Measurements from ENCODE around the gene RAP1GAP2.

GRCh38 chr17:2902546-2902945, 106.3 kb downstream of the RAP1GAP2 start:
- no peak for TF ChIP-seq SIRT6 (IDR thresholded peaks at IDR 0.05; ENCODE audit: low read length)
- TF ChIP-seq CTCF (IDR thresholded peaks at IDR 0.05; ENCODE audit: control extremely low read depth in 1 of 3, insufficient read depth in 1 of 3, low read depth in 1 of 3, low read length in 3 of 3) = no peak
- TF ChIP-seq YY1 (IDR thresholded peaks at IDR 0.05; ENCODE audit: low read depth, low read length) = no peak
- no peak for TF ChIP-seq EGR1 (IDR thresholded peaks at IDR 0.05; ENCODE audit: borderline replicate concordance, low read depth, low read length)
- TF ChIP-seq SP2 (IDR thresholded peaks at IDR 0.05; ENCODE audit: low read length) = no peak
- TF ChIP-seq NANOG (IDR thresholded peaks at IDR 0.05; ENCODE audit: insufficient read depth, low read depth, low read length, poor library complexity, severe bottlenecking) = no peak
- TF ChIP-seq POLR2A (IDR thresholded peaks at IDR 0.05; ENCODE audit: control extremely low read depth in 1 of 2, low read depth in 2 of 2, low read length in 2 of 2) = no peak
